Measurements from ENCODE around the gene KMT2D.

Gene KMT2D

GRCh38 chr12:49088932-49089330 is 28.3 kb upstream of the KMT2D start:
- H3K9me2 ChIP-seq (ENCODE audit: low read depth, low read length): no peaks in the 10 kb centered on the region
- H3K36me3 ChIP-seq (ENCODE audit: insufficient read depth, low read length): no peaks in the 10 kb centered on the region
- no peaks in the 10 kb centered on the region for H3F3A ChIP-seq (ENCODE audit: insufficient read depth, low read length)
- H3K27me3 ChIP-seq (ENCODE audit: insufficient read depth, low read length): no peaks in the 10 kb centered on the region; the same call in none of the 2 replicates
- no peak overlapping the region for H3K4me2 ChIP-seq (ENCODE audit: low read length)
- H3K27ac ChIP-seq (ENCODE audit: low read depth, low read length, poor library complexity, severe bottlenecking): no peak overlapping the region
- no peak overlapping the region for H3K9ac ChIP-seq (ENCODE audit: low read length)
- no peaks in the 10 kb centered on the region for H4K20me1 ChIP-seq (ENCODE audit: insufficient read depth, low read length)
- no peaks in the 10 kb centered on the region for H3K9me3 ChIP-seq (ENCODE audit: low read length)
- peaks cover 18% of the 10 kb centered on the region for H3K4me1 ChIP-seq (ENCODE audit: insufficient read depth, low read length, severe bottlenecking)
- H2AFZ ChIP-seq (ENCODE audit: low read length): no peak overlapping the region
- no peak overlapping the region for H3K4me3 ChIP-seq (ENCODE audit: low read depth, low read length, poor library complexity, severe bottlenecking)
- no peaks in the 10 kb centered on the region for H3K79me2 ChIP-seq (ENCODE audit: insufficient read depth, low read length)
- TF ChIP-seq CTCF (IDR thresholded peaks at IDR 0.05; ENCODE audit: low read length) (no peak), EZH2 (IDR thresholded peaks at IDR 0.05; ENCODE audit: borderline replicate concordance, low read length) (no peak)

- no peaks in the 10 kb centered on the region for H3K79me2 ChIP-seq (ENCODE audit: insufficient read depth, low read length)
- H3K4me1 ChIP-seq (ENCODE audit: insufficient read depth, low read length, severe bottlenecking): peaks cover 15% of the 10 kb centered on the region
- no peaks in the 10 kb centered on the region; the same call in none of the 2 replicates for H3K27me3 ChIP-seq (ENCODE audit: insufficient read depth, low read length)
- peak overlapping the region; percentile 37; the same call in 1 of the 2 replicates for H3K4me2 ChIP-seq (ENCODE audit: low read length)
- no peaks in the 10 kb centered on the region for H3K36me3 ChIP-seq (ENCODE audit: insufficient read depth, low read length)
- H3K9ac ChIP-seq (ENCODE audit: low read length): no peak overlapping the region; the same call in 1 of the 2 replicates
- peak overlapping the region; percentile 23; the same call in 1 of the 2 replicates for H2AFZ ChIP-seq (ENCODE audit: low read length)
- no peaks in the 10 kb centered on the region for H4K20me1 ChIP-seq (ENCODE audit: insufficient read depth, low read length)
- no peak overlapping the region for H3K27ac ChIP-seq (ENCODE audit: low read depth, low read length, poor library complexity, severe bottlenecking)
- no peaks in the 10 kb centered on the region for H3K9me2 ChIP-seq (ENCODE audit: low read depth, low read length)
- no peaks in the 10 kb centered on the region for H3K9me3 ChIP-seq (ENCODE audit: low read length)
- peak; percentile 94 for TF ChIP-seq CTCF (IDR thresholded peaks at IDR 0.05; ENCODE audit: low read length)
- no peak for TF ChIP-seq EZH2 (IDR thresholded peaks at IDR 0.05; ENCODE audit: borderline replicate concordance, low read length)
- H3K4me3 ChIP-seq (ENCODE audit: low read depth, low read length, poor library complexity, severe bottlenecking): no peak overlapping the region
- H3F3A ChIP-seq (ENCODE audit: insufficient read depth, low read length): no peaks in the 10 kb centered on the region
Measured at GRCh38 chr12:49088150-49088931, 27.7 kb upstream of the KMT2D start.

- TF ChIP-seq CTCF (IDR thresholded peaks at IDR 0.05; ENCODE audit: low read length) (no peak), EZH2 (IDR thresholded peaks at IDR 0.05; ENCODE audit: borderline replicate concordance, low read length) (no peak)
Measured at GRCh38 chr12:49086116-49086515, 25.5 kb upstream of the KMT2D start.

More at GRCh38 chr12:49086116-49086515, 25.5 kb upstream of the KMT2D start:
- no peaks in the 10 kb centered on the region for H3F3A ChIP-seq (ENCODE audit: insufficient read depth, low read length)
- no peak overlapping the region for H3K4me3 ChIP-seq (ENCODE audit: low read depth, low read length, poor library complexity, severe bottlenecking)
- no peak overlapping the region for H3K27ac ChIP-seq (ENCODE audit: low read depth, low read length, poor library complexity, severe bottlenecking)
- H3K4me1 ChIP-seq (ENCODE audit: insufficient read depth, low read length, severe bottlenecking): peaks cover 11% of the 10 kb centered on the region
- H3K9me3 ChIP-seq (ENCODE audit: low read length): no peaks in the 10 kb centered on the region
- no peak overlapping the region for H3K4me2 ChIP-seq (ENCODE audit: low read length)
- H4K20me1 ChIP-seq (ENCODE audit: insufficient read depth, low read length): no peaks in the 10 kb centered on the region
- no peaks in the 10 kb centered on the region for H3K9me2 ChIP-seq (ENCODE audit: low read depth, low read length)
- no peaks in the 10 kb centered on the region; the same call in none of the 2 replicates for H3K27me3 ChIP-seq (ENCODE audit: insufficient read depth, low read length)
- no peaks in the 10 kb centered on the region for H3K79me2 ChIP-seq (ENCODE audit: insufficient read depth, low read length)
- H3K36me3 ChIP-seq (ENCODE audit: insufficient read depth, low read length): no peaks in the 10 kb centered on the region
- no peak overlapping the region for H2AFZ ChIP-seq (ENCODE audit: low read length)
- no peak overlapping the region for H3K9ac ChIP-seq (ENCODE audit: low read length)
